ENCODE results near the gene TRPC4AP.
A peak's percentile ranks its signal among the peaks of the same experiment; 100 is the strongest.

The TRPC4AP gene

GRCh38 chr20:35092524-35093266 lies at the start of gene TRPC4AP:
Gene TRPC4AP, minus strand, starts transcription at chr20:35092807. Its CDS starts 26 bp downstream, at chr20:35092781.
- H3K9ac ChIP-seq (ENCODE audit: low read depth, low read length) = peak within 1 kb of the TSS; percentile 96
- H3K9me3 ChIP-seq (ENCODE audit: control insufficient read depth, insufficient read depth, low read length) = no peaks in the 10 kb centered on the region
- H3K36me3 ChIP-seq (ENCODE audit: insufficient read depth, low read length) = no peaks in the 10 kb centered on the region
- H3K4me1 ChIP-seq (ENCODE audit: insufficient read depth, low read length) = peaks cover 7% of the 10 kb centered on the region

- Histone ChIP-seq H3K9ac (ENCODE audit: low read depth, low read length) (no peak overlapping the region), H3K4me1 (ENCODE audit: insufficient read depth, low read length) (no peaks in the 10 kb centered on the region), H3K9me3 (ENCODE audit: control insufficient read depth, insufficient read depth, low read length) (no peaks in the 10 kb centered on the region), H3K36me3 (ENCODE audit: insufficient read depth, low read length) (no peaks in the 10 kb centered on the region; the same call in 1 of the 2 replicates)
These were observed 43.4 kb upstream of the TRPC4AP start for GRCh38 chr20:35135867-35136586.

- Histone ChIP-seq H3K4me1 (ENCODE audit: insufficient read depth, low read length) (no peaks in the 10 kb centered on the region), H3K9me3 (ENCODE audit: control insufficient read depth, insufficient read depth, low read length) (no peaks in the 10 kb centered on the region), H3K9ac (ENCODE audit: low read depth, low read length) (no peak overlapping the region), H3K36me3 (ENCODE audit: insufficient read depth, low read length) (peaks cover 5% of the 10 kb centered on the region)
These were observed 42.3 kb upstream of the TRPC4AP start for GRCh38 chr20:35134880-35135279.

GRCh38 chr20:35134472-35134871 lies 41.9 kb upstream of the TRPC4AP start:
- Histone ChIP-seq H3K4me1 (ENCODE audit: insufficient read depth, low read length) (no peaks in the 10 kb centered on the region), H3K9ac (ENCODE audit: low read depth, low read length) (no peak overlapping the region), H3K9me3 (ENCODE audit: control insufficient read depth, insufficient read depth, low read length) (no peaks in the 10 kb centered on the region), H3K36me3 (ENCODE audit: insufficient read depth, low read length) (peaks cover 5% of the 10 kb centered on the region)

- Histone ChIP-seq H3K9ac (ENCODE audit: low read depth, low read length) (no peak overlapping the region), H3K36me3 (ENCODE audit: insufficient read depth, low read length) (peaks cover 5% of the 10 kb centered on the region), H3K4me1 (ENCODE audit: insufficient read depth, low read length) (no peaks in the 10 kb centered on the region), H3K9me3 (ENCODE audit: control insufficient read depth, insufficient read depth, low read length) (no peaks in the 10 kb centered on the region)
These were observed 41.1 kb upstream of the TRPC4AP start for GRCh38 chr20:35133735-35134134.

GRCh38 chr20:35133031-35133430 lies 40.4 kb upstream of the TRPC4AP start:
- Histone ChIP-seq H3K9me3 (ENCODE audit: control insufficient read depth, insufficient read depth, low read length) (no peaks in the 10 kb centered on the region), H3K9ac (ENCODE audit: low read depth, low read length) (no peak overlapping the region), H3K36me3 (ENCODE audit: insufficient read depth, low read length) (peaks cover 5% of the 10 kb centered on the region), H3K4me1 (ENCODE audit: insufficient read depth, low read length) (no peaks in the 10 kb centered on the region)

GRCh38 chr20:35131934-35132333 lies 39.3 kb upstream of the TRPC4AP start:
- Histone ChIP-seq H3K36me3 (ENCODE audit: insufficient read depth, low read length) (peaks cover 5% of the 10 kb centered on the region), H3K4me1 (ENCODE audit: insufficient read depth, low read length) (no peaks in the 10 kb centered on the region), H3K9me3 (ENCODE audit: control insufficient read depth, insufficient read depth, low read length) (no peaks in the 10 kb centered on the region), H3K9ac (ENCODE audit: low read depth, low read length) (no peak overlapping the region)

GRCh38 chr20:35129647-35130069 lies 37.1 kb upstream of the TRPC4AP start:
- peaks cover 11% of the 10 kb centered on the region for H3K36me3 ChIP-seq (ENCODE audit: insufficient read depth, low read length)
- H3K4me1 ChIP-seq (ENCODE audit: insufficient read depth, low read length) = no peaks in the 10 kb centered on the region
- no peak overlapping the region for H3K9ac ChIP-seq (ENCODE audit: low read depth, low read length)
- no peaks in the 10 kb centered on the region for H3K9me3 ChIP-seq (ENCODE audit: control insufficient read depth, insufficient read depth, low read length)

- Histone ChIP-seq H3K9me3 (ENCODE audit: control insufficient read depth, insufficient read depth, low read length) (no peaks in the 10 kb centered on the region), H3K4me1 (ENCODE audit: insufficient read depth, low read length) (no peaks in the 10 kb centered on the region), H3K36me3 (ENCODE audit: insufficient read depth, low read length) (peaks cover 25% of the 10 kb centered on the region), H3K9ac (ENCODE audit: low read depth, low read length) (no peak overlapping the region)
These were observed 33.1 kb upstream of the TRPC4AP start for GRCh38 chr20:35125753-35126152.

- peaks cover 21% of the 10 kb centered on the region for H3K36me3 ChIP-seq (ENCODE audit: insufficient read depth, low read length)
- H3K9ac ChIP-seq (ENCODE audit: low read depth, low read length) = no peak overlapping the region
- no peaks in the 10 kb centered on the region for H3K4me1 ChIP-seq (ENCODE audit: insufficient read depth, low read length)
- H3K9me3 ChIP-seq (ENCODE audit: control insufficient read depth, insufficient read depth, low read length) = no peaks in the 10 kb centered on the region
These were observed 30.3 kb upstream of the TRPC4AP start for GRCh38 chr20:35122756-35123405.

- Histone ChIP-seq H3K9me3 (ENCODE audit: control insufficient read depth, insufficient read depth, low read length) (no peaks in the 10 kb centered on the region), H3K9ac (ENCODE audit: low read depth, low read length) (no peak overlapping the region), H3K36me3 (ENCODE audit: insufficient read depth, low read length) (peaks cover 21% of the 10 kb centered on the region), H3K4me1 (ENCODE audit: insufficient read depth, low read length) (no peaks in the 10 kb centered on the region)
These were observed 28.6 kb upstream of the TRPC4AP start for GRCh38 chr20:35121186-35121585.

- Histone ChIP-seq H3K4me1 (ENCODE audit: insufficient read depth, low read length) (no peaks in the 10 kb centered on the region), H3K36me3 (ENCODE audit: insufficient read depth, low read length) (peaks cover 22% of the 10 kb centered on the region), H3K9ac (ENCODE audit: low read depth, low read length) (no peak overlapping the region), H3K9me3 (ENCODE audit: control insufficient read depth, insufficient read depth, low read length) (no peaks in the 10 kb centered on the region)
These were observed 27.6 kb upstream of the TRPC4AP start for GRCh38 chr20:35120012-35120701.

- H3K4me1 ChIP-seq (ENCODE audit: insufficient read depth, low read length) = no peaks in the 10 kb centered on the region
- peaks cover 15% of the 10 kb centered on the region for H3K36me3 ChIP-seq (ENCODE audit: insufficient read depth, low read length)
These were observed 25.0 kb upstream of the TRPC4AP start for GRCh38 chr20:35117629-35118028.

GRCh38 chr20:35117196-35117595 lies 24.6 kb upstream of the TRPC4AP start:
- Histone ChIP-seq H3K36me3 (ENCODE audit: insufficient read depth, low read length) (peaks cover 15% of the 10 kb centered on the region), H3K4me1 (ENCODE audit: insufficient read depth, low read length) (no peaks in the 10 kb centered on the region), H3K9ac (ENCODE audit: low read depth, low read length) (no peak overlapping the region), H3K9me3 (ENCODE audit: control insufficient read depth, insufficient read depth, low read length) (no peaks in the 10 kb centered on the region)

More at GRCh38 chr20:35117629-35118028, 25.0 kb upstream of the TRPC4AP start:
- Histone ChIP-seq H3K9ac (ENCODE audit: low read depth, low read length) (no peak overlapping the region), H3K9me3 (ENCODE audit: control insufficient read depth, insufficient read depth, low read length) (no peaks in the 10 kb centered on the region)
